HG03066 (cell line): ENCODE measurements around the gene TCEA3.

Experiments used
- ATAC-seq: cut with Tn5 transposase; IDR thresholded peaks from one replicate; pipeline ENCODE4 v1.9.1; 2021; ENCODE audit warnings: low read depth; ENCODE audit not compliant: unreplicated experiment

Gene TCEA3

DNA sequence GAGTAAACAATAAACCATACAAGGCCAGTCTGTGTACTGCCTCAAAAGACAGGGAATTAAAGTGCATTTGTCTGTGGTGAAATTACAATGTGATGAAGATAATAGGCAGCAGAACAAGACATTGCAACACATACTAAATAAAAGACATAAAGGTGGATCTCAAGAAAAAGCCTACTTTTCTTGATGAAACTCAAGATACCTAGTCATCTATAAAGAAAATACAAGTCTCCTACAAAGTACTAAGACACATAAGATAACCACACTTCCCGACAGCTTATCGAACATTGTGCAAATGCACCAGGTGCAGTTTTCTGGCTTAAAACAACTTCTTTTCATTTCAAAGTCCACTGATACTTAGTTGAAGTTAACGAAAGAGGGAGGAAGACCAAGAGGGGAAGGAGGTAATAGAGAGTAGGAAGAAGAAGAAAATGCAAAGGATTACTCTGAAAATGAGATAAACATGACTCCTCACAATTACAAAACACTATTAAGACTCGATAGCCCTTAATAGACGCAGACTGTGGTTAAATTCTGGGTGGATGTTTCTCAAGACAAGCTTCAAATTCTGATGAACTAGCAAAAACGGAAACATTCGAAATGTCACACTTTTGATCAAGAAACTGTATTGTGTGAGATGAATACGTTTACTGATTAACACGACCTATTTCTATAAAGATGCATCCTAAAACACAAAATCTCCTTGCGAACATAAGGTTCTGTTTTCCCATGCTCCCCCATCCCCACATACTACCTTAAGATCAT lies 82.4 kb downstream of the TCEA3 start:
- no peak for ATAC-seq

DNA sequence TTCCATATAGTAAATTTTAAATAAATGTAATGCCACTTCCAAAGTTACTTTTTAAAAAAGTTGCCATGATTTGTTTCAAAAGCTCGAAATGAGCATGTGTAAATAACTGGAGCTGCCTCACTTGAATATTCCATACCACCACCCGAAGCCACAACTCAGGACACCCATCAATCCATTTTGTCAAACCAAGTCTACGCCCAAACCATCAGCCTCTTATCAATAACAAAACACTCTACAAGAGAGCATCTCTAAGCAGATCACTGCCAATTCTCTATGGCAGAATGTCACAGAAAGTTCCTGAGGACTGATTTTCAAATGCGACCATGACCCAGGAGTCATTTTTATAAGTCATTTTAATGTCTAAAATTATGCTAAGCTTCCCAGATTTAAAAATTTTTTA lies 84.9 kb downstream of the TCEA3 start:
- no peak for ATAC-seq

DNA sequence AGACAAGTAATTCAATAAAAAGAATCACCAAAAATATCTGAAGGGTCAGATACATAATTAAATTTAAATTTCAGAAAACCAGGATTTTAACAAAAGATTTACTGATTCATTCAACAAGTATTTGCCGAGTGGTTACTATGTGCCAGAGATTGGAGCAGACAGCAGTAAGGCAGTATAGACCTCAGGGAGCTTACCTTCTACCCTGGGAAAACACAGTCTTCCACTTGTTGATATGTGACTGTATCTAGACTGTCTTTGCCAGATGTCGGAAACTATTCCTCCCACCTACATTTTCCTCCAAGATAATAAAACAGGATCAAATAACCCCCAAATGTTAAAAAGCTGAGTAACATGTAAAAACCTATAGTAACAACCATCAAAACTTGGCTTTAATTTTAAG lies 86.7 kb downstream of the TCEA3 start:
- no peak for ATAC-seq

DNA sequence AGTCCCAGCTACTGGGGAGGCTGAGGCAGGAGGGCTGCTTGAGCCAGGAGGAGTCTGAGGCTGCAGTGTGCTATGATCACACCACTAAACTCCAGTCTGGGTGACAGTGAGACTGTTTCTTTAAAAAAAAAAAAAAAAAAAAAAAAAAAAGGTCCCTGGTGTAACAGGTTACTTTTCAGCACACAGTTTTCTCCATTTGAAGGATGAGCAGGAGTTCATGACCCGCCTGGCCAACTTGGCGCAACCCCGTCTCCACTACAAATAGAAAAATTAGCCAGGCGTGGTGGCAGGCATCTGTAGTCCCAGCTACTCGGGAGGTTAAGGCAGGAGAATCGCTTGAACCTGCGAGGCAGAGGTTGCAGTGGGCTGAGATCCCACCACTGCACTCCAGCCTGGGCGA lies 92.8 kb downstream of the TCEA3 start:
- ATAC-seq = no peak
